NCI-H774 (cell line): Measurements from ENCODE around the gene SPATA46.

Experiments used
- DNase-seq: peaks from one replicate; lab custom pipeline; 2025; lab: John Stamatoyannopoulos, UW

SPATA46 gene

DNA sequence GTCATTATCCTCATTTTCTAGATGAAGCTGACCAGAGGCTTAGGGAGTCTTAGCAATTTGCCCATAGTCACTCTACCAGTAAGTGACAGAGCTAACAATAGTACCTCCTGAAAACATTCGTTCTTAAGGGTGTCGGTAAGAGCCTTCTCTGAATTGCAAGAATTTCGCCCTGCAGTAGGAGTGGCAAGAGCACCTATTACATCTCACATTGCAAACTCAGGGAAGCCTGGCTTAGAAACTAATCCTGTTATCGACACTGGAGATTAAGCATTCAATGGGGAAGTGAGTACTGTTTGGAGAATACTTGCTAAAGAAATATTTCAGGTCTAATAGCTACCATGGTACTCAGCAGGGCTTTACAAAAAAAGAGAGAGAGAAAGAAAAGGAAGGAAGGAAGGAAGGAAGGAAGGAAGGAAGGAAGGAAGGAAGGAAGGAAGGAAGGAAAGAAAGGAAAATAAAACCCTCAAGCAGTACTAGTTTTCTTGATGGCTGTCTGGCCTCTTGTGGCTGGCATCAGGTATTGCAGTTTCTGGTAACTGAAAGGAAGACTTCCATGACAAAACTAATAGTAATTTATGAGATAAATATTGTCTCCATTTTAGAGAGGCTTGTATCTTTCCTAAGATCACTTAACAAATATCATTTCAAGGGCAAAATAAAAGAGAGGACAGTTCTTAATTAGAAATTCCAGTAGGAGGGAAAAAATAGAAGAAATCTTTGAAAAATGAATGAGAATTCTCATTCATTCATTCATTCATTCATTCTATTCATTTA lies 15.3 kb upstream of the SPATA46 start:
- DNase-seq, result peak; percentile 10

- no peak for DNase-seq
Observed at GRCh38 chr1:162390396-162391185, 13.9 kb upstream of the SPATA46 start.

DNA sequence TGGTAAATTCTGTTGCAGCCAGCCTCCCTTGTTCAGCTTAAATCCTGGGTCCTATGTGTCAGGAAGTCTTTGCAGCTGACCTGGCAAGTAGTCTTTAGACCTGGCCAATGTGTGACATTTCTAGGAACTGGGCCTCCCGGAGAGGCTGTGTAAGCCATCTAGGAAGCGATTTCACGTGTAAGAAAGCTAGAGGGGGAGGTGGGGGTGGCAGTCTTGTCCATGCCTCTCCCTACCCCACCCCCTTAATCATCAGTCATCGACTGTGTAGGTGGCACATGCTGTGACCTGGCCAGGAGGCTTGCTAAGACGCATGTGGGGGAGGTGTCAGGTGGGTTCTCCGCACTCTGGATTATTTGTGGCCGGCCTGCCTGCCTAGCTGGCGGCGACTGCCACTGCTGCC lies 13.3 kb upstream of the SPATA46 start:
- DNase-seq, result no peak

DNA sequence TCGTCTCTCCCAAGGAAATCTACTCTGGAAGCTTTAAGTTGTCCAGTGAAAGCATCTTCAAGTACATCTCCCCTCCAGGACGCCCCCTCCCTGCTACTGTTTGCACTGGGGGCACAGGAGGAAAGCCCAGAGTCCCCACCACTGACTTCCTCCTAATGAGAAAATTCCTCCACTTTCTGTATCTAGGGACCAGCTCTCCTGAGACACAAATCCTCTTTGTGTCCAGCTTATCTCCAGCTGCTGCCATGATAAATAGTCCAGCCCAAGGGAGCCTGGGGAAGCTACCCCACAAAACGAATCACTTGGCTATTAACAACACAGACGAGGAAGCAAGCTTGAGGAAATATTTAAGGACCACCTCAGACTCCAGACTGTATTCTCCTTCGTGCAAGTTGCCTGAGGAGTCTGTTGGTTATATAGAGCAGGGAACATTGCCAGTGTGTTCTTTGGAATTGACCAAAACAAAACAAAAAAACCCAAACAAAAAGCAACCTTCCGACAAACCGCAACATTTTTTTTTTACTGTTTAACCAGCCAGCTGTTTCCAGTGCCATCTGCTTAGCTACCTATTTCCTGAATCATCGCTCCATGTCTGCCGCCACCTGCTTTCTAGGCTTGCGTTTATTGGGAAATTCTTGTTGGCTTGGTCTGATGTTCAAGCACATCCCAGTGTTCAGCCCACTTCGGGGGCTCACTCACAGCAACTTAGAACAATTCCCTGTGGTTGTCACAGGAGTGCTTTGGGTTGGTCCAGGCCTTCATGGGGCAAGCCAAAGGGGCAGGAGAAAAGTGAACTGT lies 12.6 kb upstream of the SPATA46 start:
- DNase-seq, result peak; percentile 32

- no peak for DNase-seq
Observed at GRCh38 chr1:162388615-162389014, 12.0 kb upstream of the SPATA46 start.

GRCh38 chr1:162388083-162388594 lies 11.5 kb upstream of the SPATA46 start:
- no peak for DNase-seq

- no peak for DNase-seq
Observed at GRCh38 chr1:162387226-162388082, 10.8 kb upstream of the SPATA46 start.

- no peak for DNase-seq
Observed at GRCh38 chr1:162386292-162387225, 9.9 kb upstream of the SPATA46 start.

DNA sequence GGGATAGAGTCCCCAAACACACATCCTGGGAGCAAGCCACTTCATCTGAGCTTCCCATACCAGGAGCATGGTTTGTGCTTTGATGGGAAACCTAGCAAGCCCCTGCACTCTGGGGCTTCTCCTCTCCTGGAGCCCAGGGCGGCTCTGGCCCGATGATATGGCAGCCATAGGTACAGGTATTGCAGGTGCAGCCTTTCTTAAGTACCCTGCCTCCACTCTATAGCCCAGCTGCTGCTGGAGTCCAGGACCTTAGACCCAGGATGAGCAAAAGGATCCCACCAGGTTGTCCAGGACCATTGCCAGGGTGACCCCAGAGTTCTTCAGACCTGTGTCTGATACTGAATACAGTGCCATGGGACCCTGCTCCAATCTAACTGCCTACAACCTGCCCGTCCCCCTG lies 9.0 kb upstream of the SPATA46 start:
- no peak for DNase-seq

DNA sequence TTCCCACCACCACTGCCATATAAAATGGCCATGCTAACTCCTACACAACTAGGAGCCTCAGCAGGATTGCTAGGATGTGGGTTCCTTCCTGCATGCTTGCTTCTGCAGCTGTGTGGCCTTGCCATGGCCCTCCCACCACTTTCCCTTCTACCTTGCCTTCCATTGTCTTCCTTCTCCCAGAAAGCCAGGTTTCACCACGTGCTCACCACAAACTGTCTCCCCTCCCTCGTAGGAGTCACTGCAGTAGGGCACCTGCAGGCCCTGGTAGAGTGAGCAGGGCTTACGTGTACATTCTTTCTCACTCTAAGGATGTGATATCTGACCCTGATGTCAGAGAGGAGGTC lies 8.6 kb upstream of the SPATA46 start:
- no peak for DNase-seq

DNA sequence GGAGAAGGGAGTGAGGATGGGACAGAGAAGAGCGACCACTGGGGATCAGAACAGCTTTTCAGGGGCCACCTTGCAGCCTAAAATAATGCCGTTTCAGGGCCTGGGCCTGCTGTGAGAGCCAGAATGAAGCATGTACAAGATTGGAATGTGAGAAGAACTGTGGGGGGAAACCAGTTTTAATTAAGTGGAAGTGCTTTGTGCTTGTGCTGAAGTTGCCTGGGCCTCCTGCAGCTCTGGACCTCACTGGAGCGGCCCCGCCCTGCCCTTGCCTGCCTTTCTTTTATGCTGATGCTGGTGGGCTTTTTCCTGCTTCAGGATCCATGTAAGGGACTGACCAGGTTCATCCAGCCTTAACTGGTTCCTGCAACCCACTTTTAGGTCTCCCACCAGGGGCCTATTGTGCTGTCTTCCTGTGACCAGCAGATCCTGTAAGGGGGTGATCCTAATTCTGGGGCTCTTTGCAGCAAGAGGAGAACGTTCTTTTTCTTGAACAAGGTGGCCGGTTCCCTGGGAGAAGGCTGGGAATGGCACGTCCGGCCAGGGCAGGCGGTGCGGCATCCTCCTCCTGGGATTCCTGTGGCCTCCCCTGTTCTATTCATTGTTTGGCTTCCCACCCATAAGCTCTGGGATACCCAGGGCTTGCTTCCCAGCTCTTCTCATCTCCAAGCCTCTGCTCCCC lies 8.1 kb upstream of the SPATA46 start:
- DNase-seq, result no peak

DNA sequence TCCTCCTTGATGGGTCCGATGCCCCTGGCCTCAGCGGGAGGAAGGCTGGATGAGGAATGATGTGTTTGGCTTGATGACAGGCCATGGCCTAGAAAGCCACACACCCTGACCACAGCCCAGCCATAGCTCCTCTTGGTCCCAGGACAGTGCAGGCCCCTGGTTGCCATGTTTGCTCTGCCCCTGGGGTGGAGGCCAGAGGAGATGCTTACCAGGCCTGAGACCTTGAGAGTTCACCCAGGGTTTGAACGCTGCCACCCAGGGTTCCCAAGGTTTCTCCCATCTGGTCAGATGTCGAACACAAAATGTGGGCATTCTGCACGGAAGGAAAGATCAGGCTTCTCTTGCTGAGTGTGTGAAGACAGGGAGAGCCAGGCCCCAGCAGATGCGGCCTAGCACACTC lies 7.5 kb upstream of the SPATA46 start:
- no peak for DNase-seq

DNA sequence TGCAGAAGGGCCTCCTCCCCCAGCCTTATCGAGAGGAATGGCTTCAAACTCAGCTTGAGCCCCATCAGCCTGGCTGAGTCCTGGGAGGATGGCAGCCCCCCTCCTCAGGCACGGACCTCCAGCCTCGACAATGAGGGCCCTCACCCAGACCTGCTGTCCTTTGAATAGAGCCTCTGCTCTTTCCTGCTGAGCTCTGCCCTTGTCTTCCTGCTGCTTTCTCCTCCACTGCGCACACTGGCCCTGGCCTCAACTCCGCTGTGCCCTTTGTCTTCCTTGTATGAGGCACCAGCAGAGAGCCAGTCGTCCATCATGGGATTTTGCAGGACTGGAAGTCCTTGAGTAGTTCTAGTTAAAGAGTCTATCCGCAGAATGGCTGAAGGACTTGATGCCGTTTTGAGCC lies 6.9 kb upstream of the SPATA46 start:
- DNase-seq, result no peak

GRCh38 chr1:162383091-162383490 lies 6.4 kb upstream of the SPATA46 start:
- no peak for DNase-seq

- no peak for DNase-seq
Observed at GRCh38 chr1:162381941-162382750, 5.5 kb upstream of the SPATA46 start.

DNA sequence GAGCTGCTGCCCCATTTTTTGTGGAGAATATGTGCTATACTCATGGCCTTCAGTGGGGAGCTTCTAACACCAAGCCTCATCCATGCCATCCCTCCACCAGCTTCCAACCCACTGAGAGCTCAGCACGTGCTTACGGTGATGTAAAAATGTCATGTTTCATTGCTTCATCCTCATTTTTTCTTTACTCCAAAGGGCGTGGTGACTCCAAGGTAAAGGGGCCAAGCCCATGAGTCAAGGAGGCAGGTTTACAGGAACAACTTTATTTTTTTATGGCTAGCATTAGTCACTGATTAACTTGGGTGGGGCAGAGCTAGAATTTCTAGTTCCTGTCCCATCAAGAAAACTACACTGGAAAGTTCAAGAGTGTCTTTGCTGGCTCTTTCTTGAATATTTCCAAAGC lies 4.7 kb upstream of the SPATA46 start, which contains the start of gene C1orf226:
C1orf226 (plus strand) TSS at position 346 of the 400 bp plus-strand sequence. CDS start 174 bp downstream, outside the sequence.
- no peak for DNase-seq

DNA sequence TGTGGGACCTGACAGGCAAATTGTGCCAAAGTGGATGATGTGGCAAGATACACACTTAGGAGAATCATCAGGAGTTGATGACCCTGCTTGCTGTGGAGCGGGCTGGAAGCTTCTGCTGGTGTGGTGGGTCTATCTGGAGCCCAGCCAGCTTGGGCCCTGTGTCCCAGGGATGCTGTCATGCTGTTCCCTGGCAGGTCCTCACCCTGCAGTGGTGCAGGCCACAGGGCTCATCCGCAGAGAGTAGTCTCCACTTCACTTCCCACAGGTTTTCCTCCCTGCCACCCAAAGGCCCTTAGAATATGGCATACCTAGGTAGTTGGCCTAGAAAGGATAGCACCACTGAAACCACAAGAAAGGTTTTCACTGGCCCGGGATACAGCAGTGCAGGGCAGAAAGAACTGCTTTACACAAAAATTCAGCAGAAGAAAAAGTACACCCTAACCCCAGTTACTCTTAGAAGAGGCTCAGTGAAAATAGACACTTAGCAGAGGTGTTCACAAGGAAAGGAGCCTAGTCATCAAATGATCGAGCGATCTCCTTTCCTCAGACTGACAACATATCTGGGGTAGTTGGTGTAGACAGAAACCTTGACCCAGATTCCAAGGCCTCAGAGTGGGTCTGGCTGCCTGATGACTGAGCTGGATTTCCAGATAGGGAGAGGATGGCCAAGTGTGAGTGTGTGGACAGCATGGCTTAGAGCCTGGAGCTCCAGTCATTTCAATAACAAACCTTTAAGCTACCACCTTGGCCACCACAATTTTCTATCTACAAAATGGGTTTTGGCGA lies 3.6 kb upstream of the SPATA46 start:
- DNase-seq, result no peak

GRCh38 chr1:162375463-162375862 lies 1.2 kb downstream of the SPATA46 start:
- no peak for DNase-seq
